Neural progenitor cell (in vitro differentiated cells): ENCODE results near the gene RAB17.

Source experiments
- EZH2 ChIP-seq: fragments of 200-600 bp; sonication (generic); IDR thresholded peaks from 2 replicates; pipeline ENCODE4 v1.6.1; 2017; ENCODE audit warnings: antibody characterized with exemption, mild to moderate bottlenecking, moderate library complexity
- TF ChIP-seq, protein P1 (sequence below): fragments of 200-600 bp; sonication (generic); IDR thresholded peaks from 2 replicates; pipeline ENCODE4 v1.5.1; 2017; ENCODE audit warnings: antibody characterized with exemption, mild to moderate bottlenecking

- TF ChIP-seq, protein P1, sequence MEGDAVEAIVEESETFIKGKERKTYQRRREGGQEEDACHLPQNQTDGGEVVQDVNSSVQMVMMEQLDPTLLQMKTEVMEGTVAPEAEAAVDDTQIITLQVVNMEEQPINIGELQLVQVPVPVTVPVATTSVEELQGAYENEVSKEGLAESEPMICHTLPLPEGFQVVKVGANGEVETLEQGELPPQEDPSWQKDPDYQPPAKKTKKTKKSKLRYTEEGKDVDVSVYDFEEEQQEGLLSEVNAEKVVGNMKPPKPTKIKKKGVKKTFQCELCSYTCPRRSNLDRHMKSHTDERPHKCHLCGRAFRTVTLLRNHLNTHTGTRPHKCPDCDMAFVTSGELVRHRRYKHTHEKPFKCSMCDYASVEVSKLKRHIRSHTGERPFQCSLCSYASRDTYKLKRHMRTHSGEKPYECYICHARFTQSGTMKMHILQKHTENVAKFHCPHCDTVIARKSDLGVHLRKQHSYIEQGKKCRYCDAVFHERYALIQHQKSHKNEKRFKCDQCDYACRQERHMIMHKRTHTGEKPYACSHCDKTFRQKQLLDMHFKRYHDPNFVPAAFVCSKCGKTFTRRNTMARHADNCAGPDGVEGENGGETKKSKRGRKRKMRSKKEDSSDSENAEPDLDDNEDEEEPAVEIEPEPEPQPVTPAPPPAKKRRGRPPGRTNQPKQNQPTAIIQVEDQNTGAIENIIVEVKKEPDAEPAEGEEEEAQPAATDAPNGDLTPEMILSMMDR = no peak
- no peak for TF ChIP-seq EZH2
Observed at GRCh38 chr2:237577956-237578870, 12.3 kb downstream of the RAB17 start.
